ENCODE results near the gene VPS18. TPM values are rescaled to one million over a fixed set of nuclear protein-coding genes. Genes with fewer than 3 reads are reported as not detected.

Gene VPS18
- total and polyA plus RNA-seq, 4 donors: 16.1 to 31.5 (median 21.1) TPM

DNA sequence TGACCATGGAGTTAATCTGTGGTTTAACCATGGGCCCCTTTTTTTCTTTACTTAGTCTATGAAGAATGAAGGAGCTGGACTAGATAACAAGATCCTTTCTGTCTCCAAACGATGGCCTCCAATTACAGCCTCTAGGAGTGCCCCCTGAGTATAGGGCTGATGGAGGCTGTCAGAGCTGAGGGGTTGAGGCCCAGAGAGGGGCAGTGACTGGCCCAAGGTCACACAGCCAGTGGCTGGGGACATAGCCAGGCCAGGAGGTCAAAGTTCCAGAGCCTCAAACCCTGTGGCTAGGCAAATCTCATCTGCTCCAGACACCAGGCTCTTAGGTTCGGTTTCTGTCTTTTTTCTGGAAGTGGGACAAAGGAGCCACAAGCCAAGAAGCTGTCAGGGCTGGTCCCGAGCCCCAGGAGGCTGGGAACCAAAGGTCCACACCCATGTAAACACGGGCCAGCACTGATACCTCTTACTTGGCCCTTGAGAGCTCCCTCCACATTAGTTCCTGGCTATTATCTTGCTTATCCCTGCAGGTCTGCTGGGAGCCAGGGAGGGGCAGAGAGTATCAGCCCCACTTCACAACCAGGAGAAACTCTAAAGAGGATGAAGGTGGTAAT is 30.5 kb upstream of the VPS18 start:
- DNase-seq (no peak), ATAC-seq (ENCODE audit: insufficient read depth, low FRiP score) (no peak)
- Histone ChIP-seq H3K27me3 (ENCODE audit: control insufficient read depth in 3 of 3, insufficient read depth in 3 of 3, low read length in 2 of 3) (no peaks in the 10 kb centered on the region), H3K36me3 (ENCODE audit: control insufficient read depth in 4 of 4, insufficient read depth in 4 of 4, low read length in 4 of 4) (no peaks in the 10 kb centered on the region), H3K4me1 (ENCODE audit: control insufficient read depth in 5 of 5, insufficient read depth in 5 of 5, low read length in 5 of 5) (no peaks in the 10 kb centered on the region), H3K9me3 (ENCODE audit: control insufficient read depth in 4 of 4, insufficient read depth in 3 of 4, low read length in 3 of 4) (no peaks in the 10 kb centered on the region), H3K27ac (ENCODE audit: low read depth in 1 of 2, low read length in 1 of 2) (no peak overlapping the region), H3K4me3 (no peak overlapping the region), H3K9ac (ENCODE audit: insufficient read depth in 1 of 2, low read length in 2 of 2) (no peak overlapping the region)
- WGBS, 2 donors: 56 to 87% methylated on average over 4 of the region's 4 CpGs
- TF ChIP-seq, protein P1, sequence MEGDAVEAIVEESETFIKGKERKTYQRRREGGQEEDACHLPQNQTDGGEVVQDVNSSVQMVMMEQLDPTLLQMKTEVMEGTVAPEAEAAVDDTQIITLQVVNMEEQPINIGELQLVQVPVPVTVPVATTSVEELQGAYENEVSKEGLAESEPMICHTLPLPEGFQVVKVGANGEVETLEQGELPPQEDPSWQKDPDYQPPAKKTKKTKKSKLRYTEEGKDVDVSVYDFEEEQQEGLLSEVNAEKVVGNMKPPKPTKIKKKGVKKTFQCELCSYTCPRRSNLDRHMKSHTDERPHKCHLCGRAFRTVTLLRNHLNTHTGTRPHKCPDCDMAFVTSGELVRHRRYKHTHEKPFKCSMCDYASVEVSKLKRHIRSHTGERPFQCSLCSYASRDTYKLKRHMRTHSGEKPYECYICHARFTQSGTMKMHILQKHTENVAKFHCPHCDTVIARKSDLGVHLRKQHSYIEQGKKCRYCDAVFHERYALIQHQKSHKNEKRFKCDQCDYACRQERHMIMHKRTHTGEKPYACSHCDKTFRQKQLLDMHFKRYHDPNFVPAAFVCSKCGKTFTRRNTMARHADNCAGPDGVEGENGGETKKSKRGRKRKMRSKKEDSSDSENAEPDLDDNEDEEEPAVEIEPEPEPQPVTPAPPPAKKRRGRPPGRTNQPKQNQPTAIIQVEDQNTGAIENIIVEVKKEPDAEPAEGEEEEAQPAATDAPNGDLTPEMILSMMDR (IDR thresholded peaks at IDR 0.05; ENCODE audit: control extremely low read depth, extremely low read depth): no peak

- Histone ChIP-seq H3K4me1 (ENCODE audit: control insufficient read depth in 5 of 5, insufficient read depth in 5 of 5, low read length in 5 of 5) (peaks cover 0 to 4% (median 0%) of the 10 kb centered on the region in 5 donors), H3K4me3 (no peak overlapping the region), H3K27ac (ENCODE audit: low read depth in 1 of 2, low read length in 1 of 2) (no peak overlapping the region), H3K9ac (ENCODE audit: insufficient read depth in 1 of 2, low read length in 2 of 2) (no peak overlapping the region), H3K27me3 (ENCODE audit: control insufficient read depth in 3 of 3, insufficient read depth in 3 of 3, low read length in 2 of 3) (no peaks in the 10 kb centered on the region), H3K36me3 (ENCODE audit: control insufficient read depth in 4 of 4, insufficient read depth in 4 of 4, low read length in 4 of 4) (no peaks in the 10 kb centered on the region), H3K9me3 (ENCODE audit: control insufficient read depth in 4 of 4, insufficient read depth in 3 of 4, low read length in 3 of 4) (no peaks in the 10 kb centered on the region)
- DNase-seq (no peak), ATAC-seq (ENCODE audit: insufficient read depth, low FRiP score) (no peak)
- TF ChIP-seq, protein P1 (IDR thresholded peaks at IDR 0.05; ENCODE audit: control extremely low read depth, extremely low read depth): no peak
- WGBS, 2 donors: 97% methylated on average over 4 of the region's 4 CpGs
These were observed 27.1 kb upstream of the VPS18 start for GRCh38 chr15:40867199-40867598.

- peaks cover 0 to 13% (median 4%) of the 10 kb centered on the region in 5 donors for H3K4me1 ChIP-seq (ENCODE audit: control insufficient read depth in 5 of 5, insufficient read depth in 5 of 5, low read length in 5 of 5)
- no peak overlapping the region for H3K9ac ChIP-seq (ENCODE audit: insufficient read depth in 1 of 2, low read length in 2 of 2)
- DNase-seq: no peak
- H3K27me3 ChIP-seq (ENCODE audit: control insufficient read depth in 3 of 3, insufficient read depth in 3 of 3, low read length in 2 of 3): peaks cover 0 to 5% (median 0%) of the 10 kb centered on the region in 3 donors
- ATAC-seq (ENCODE audit: insufficient read depth, low FRiP score): no peak
- no peaks in the 10 kb centered on the region for H3K36me3 ChIP-seq (ENCODE audit: control insufficient read depth in 4 of 4, insufficient read depth in 4 of 4, low read length in 4 of 4)
- TF ChIP-seq, protein P1 (IDR thresholded peaks at IDR 0.05; ENCODE audit: control extremely low read depth, extremely low read depth): no peak
- 84 to 91% methylated on average over 5 of the region's 5 CpGs for WGBS, 2 donors
- H3K9me3 ChIP-seq (ENCODE audit: control insufficient read depth in 4 of 4, insufficient read depth in 3 of 4, low read length in 3 of 4): no peaks in the 10 kb centered on the region
- H3K4me3 ChIP-seq: no peak overlapping the region
- no peak overlapping the region for H3K27ac ChIP-seq (ENCODE audit: low read depth in 1 of 2, low read length in 1 of 2)
These were observed 24.6 kb upstream of the VPS18 start for GRCh38 chr15:40869686-40870085.

GRCh38 chr15:40870716-40871115 is 23.5 kb upstream of the VPS18 start:
- H3K4me1 ChIP-seq (ENCODE audit: control insufficient read depth in 5 of 5, insufficient read depth in 5 of 5, low read length in 5 of 5): peaks cover 0 to 13% (median 4%) of the 10 kb centered on the region in 5 donors
- 92 to 100% methylated on average over 1 of the region's 1 CpG for WGBS, 2 donors
- no peaks in the 10 kb centered on the region for H3K9me3 ChIP-seq (ENCODE audit: control insufficient read depth in 4 of 4, insufficient read depth in 3 of 4, low read length in 3 of 4)
- DNase-seq (no peak), ATAC-seq (ENCODE audit: insufficient read depth, low FRiP score) (no peak)
- peaks cover 0 to 5% (median 0%) of the 10 kb centered on the region in 3 donors for H3K27me3 ChIP-seq (ENCODE audit: control insufficient read depth in 3 of 3, insufficient read depth in 3 of 3, low read length in 2 of 3)
- TF ChIP-seq, protein P1 (IDR thresholded peaks at IDR 0.05; ENCODE audit: control extremely low read depth, extremely low read depth): no peak
- no peak overlapping the region for H3K4me3 ChIP-seq
- H3K9ac ChIP-seq (ENCODE audit: insufficient read depth in 1 of 2, low read length in 2 of 2): no peak overlapping the region
- H3K27ac ChIP-seq (ENCODE audit: low read depth in 1 of 2, low read length in 1 of 2): no peak overlapping the region
- no peaks in the 10 kb centered on the region for H3K36me3 ChIP-seq (ENCODE audit: control insufficient read depth in 4 of 4, insufficient read depth in 4 of 4, low read length in 4 of 4)

All from lung (tissue), 12 donors.